ENCODE results near the gene FOXO6.

The FOXO6 gene

DNA sequence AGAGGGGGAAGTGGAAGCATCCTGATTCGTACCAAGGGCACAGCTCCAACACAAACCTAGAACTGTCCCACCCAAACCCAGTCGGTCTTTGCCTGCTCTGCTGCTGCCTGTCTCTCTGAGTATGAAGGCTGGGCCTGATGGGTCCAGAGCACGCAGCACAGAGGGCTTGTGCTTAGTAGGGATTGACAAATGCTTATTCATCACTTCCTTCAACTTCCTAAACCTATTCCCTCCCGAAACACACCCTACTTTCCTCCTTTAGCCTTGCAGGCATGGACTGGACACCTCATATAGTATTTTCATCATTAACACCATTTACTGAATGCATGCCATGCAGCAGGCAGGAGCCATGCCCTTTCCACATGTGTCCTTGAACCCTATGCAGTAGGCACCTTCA is 31.3 kb downstream of the FOXO6 start:
- TF ChIP-seq FOXA1 (IDR thresholded peaks at IDR 0.05) (no peak), ELF4 (IDR thresholded peaks at IDR 0.05) (no peak), CTBP1 (IDR thresholded peaks at IDR 0.05; ENCODE audit: borderline replicate concordance) (no peak), FOXK2 (IDR thresholded peaks at IDR 0.05) (no peak), SP1 (IDR thresholded peaks at IDR 0.05) (no peak), SUZ12 (IDR thresholded peaks at IDR 0.05) (no peak), TARDBP (IDR thresholded peaks at IDR 0.05) (no peak), LEF1 (IDR thresholded peaks at IDR 0.05; ENCODE audit: borderline replicate concordance) (no peak), L3MBTL2 (conservative IDR thresholded peaks at IDR 0.05) (no peak), HDGF (IDR thresholded peaks at IDR 0.05; ENCODE audit: borderline replicate concordance) (no peak), ARNT (IDR thresholded peaks at IDR 0.05) (no peak)
- DNase-seq (ENCODE audit: extremely low spot score): no peak
- POLR2A ChIA-PET: no interaction called here
- CTCF ChIA-PET: no interaction called here

- CTCF ChIA-PET: interaction anchor here (1.1 kb wide), 1 partner anchor 9 kb away, joined by 3 read pairs; no protein-coding TSS in a partner anchor
Measured at GRCh38 chr1:41393716-41394368, 32.6 kb downstream of the FOXO6 start.

GRCh38 chr1:41394369-41394744 is 33.1 kb downstream of the FOXO6 start:
- POLR2A ChIA-PET: no interaction called here
- CTCF ChIA-PET: interaction anchor here (1.0 to 1.1 kb wide), 2 partner anchors 9 to 34 kb away, joined by 3 read pairs; no protein-coding TSS in a partner anchor
- no peak for TF ChIP-seq FOXM1 (IDR thresholded peaks at IDR 0.05; ENCODE audit: borderline replicate concordance)
- TF ChIP-seq CTBP1 (IDR thresholded peaks at IDR 0.05; ENCODE audit: borderline replicate concordance): no peak
- no peak for TF ChIP-seq NFRKB (IDR thresholded peaks at IDR 0.05)
- TF ChIP-seq HDGF (IDR thresholded peaks at IDR 0.05; ENCODE audit: borderline replicate concordance): no peak
- TF ChIP-seq TARDBP (IDR thresholded peaks at IDR 0.05): no peak
- no peak for TF ChIP-seq LEF1 (IDR thresholded peaks at IDR 0.05; ENCODE audit: borderline replicate concordance)
- TF ChIP-seq ELF4 (IDR thresholded peaks at IDR 0.05): no peak
- TF ChIP-seq SP1 (IDR thresholded peaks at IDR 0.05): no peak
- no peak for TF ChIP-seq BHLHE40 (IDR thresholded peaks at IDR 0.05; ENCODE audit: borderline replicate concordance)
- TF ChIP-seq FOXA1 (IDR thresholded peaks at IDR 0.05): no peak
- TF ChIP-seq, protein P1, sequence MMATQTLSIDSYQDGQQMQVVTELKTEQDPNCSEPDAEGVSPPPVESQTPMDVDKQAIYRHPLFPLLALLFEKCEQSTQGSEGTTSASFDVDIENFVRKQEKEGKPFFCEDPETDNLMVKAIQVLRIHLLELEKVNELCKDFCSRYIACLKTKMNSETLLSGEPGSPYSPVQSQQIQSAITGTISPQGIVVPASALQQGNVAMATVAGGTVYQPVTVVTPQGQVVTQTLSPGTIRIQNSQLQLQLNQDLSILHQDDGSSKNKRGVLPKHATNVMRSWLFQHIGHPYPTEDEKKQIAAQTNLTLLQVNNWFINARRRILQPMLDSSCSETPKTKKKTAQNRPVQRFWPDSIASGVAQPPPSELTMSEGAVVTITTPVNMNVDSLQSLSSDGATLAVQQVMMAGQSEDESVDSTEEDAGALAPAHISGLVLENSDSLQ (IDR thresholded peaks at IDR 0.05): no peak
- TF ChIP-seq ARNT (IDR thresholded peaks at IDR 0.05): no peak
- TF ChIP-seq ZNF384 (IDR thresholded peaks at IDR 0.05): no peak
- no peak for TF ChIP-seq FOXK2 (IDR thresholded peaks at IDR 0.05)
- TF ChIP-seq SUZ12 (IDR thresholded peaks at IDR 0.05): no peak
- TF ChIP-seq L3MBTL2 (conservative IDR thresholded peaks at IDR 0.05): no peak
- DNase-seq (ENCODE audit: extremely low spot score): no peak

More at GRCh38 chr1:41393716-41394368, 32.6 kb downstream of the FOXO6 start:
- DNase-seq (ENCODE audit: extremely low spot score): no peak
- TF ChIP-seq L3MBTL2 (conservative IDR thresholded peaks at IDR 0.05) (no peak), CTBP1 (IDR thresholded peaks at IDR 0.05; ENCODE audit: borderline replicate concordance) (no peak), BHLHE40 (IDR thresholded peaks at IDR 0.05; ENCODE audit: borderline replicate concordance) (no peak), ELF4 (IDR thresholded peaks at IDR 0.05) (no peak), ZNF384 (IDR thresholded peaks at IDR 0.05) (no peak), ARNT (IDR thresholded peaks at IDR 0.05) (no peak)
- TF ChIP-seq, protein P1 (IDR thresholded peaks at IDR 0.05): no peak
- POLR2A ChIA-PET: no interaction called here

DNA sequence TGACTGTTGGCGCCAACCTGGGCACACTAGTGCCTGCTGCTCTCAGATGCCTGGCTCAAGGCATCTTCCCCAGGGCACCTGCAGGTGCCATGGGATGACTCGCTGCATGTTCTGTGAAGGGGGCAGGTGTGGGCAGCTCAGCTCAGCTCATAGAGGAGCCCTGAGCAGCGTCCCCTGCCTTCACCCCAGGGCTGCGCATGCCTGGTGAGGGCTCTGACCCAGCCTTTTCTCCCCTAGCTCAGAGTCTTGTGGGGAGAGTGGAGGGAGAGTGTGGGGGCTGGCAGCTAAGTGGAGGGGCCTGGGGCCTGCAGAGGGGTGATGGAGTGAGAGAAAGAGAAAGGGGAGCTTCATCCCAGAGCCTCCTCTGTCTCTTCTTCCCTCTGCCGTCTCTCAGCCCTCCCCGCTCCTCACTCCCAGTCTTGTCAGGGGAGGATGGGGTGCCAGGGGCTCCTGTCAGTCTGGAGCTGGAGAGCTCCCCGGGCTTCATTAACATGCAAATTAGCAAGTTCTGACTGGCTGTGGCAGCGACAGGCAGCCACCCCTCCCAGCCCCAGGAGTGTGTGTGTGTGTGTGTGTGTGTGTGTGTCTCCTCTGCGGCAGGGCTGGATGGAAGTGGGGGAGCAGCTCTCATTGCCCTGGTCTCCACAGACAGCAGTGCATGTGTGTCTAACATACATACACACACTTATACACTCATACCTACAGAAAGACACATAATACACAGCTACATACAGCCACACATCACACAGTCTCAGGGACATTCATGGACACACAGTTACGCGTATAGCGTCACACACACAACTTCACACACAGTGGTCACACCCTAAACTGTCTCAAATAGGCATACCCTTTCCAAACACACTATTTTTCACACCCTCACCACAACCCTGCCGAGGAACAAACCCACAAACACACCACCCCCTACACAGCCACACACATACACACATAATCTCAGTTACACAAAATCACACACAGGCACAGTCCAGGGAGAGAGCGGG is 34.0 kb downstream of the FOXO6 start:
- DNase-seq (ENCODE audit: extremely low spot score): no peak
- TF ChIP-seq BHLHE40 (IDR thresholded peaks at IDR 0.05; ENCODE audit: borderline replicate concordance) (no peak), LEF1 (IDR thresholded peaks at IDR 0.05; ENCODE audit: borderline replicate concordance) (no peak), FOXA1 (IDR thresholded peaks at IDR 0.05) (no peak), ARNT (IDR thresholded peaks at IDR 0.05) (no peak), L3MBTL2 (conservative IDR thresholded peaks at IDR 0.05) (no peak), FOXM1 (IDR thresholded peaks at IDR 0.05; ENCODE audit: borderline replicate concordance) (no peak)
- ChIA-PET POLR2A (interaction anchor here (0.6 kb wide), 1 partner anchor 493 kb away, joined by 3 read pairs; no protein-coding TSS in a partner anchor), CTCF (interaction anchor here (1.0 to 1.1 kb wide), 2 partner anchors 8 to 35 kb away, joined by 3 read pairs; no protein-coding TSS in a partner anchor)

DNA sequence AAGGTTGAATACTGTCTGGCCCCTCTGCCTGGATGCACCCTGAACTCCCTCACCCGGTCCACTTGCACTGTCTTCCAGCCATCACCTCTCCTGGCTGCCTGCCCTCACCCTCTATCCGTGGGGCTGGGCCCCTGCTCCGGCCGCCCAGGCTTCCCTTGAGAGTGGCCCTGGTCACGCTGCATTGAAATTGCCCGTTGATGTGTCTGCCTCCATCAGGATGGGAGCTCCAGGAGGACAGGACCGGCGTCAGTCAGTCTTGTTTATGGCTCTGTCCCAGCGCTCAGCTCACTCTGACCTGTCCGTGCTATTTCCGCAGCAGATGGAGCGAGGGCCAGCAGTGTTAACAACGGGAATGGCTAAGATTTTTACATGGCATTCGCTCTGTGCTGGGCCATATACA is 34.9 kb downstream of the FOXO6 start:
- POLR2A ChIA-PET: interaction anchor here (0.6 kb wide), 1 partner anchor 494 kb away, joined by 3 read pairs; no protein-coding TSS in a partner anchor
- CTCF ChIA-PET: no interaction called here
- TF ChIP-seq LEF1 (IDR thresholded peaks at IDR 0.05; ENCODE audit: borderline replicate concordance) (no peak), ZNF384 (IDR thresholded peaks at IDR 0.05) (no peak), FOXM1 (IDR thresholded peaks at IDR 0.05; ENCODE audit: borderline replicate concordance) (no peak), HDGF (IDR thresholded peaks at IDR 0.05; ENCODE audit: borderline replicate concordance) (no peak), TARDBP (IDR thresholded peaks at IDR 0.05) (no peak), L3MBTL2 (conservative IDR thresholded peaks at IDR 0.05) (no peak), SUZ12 (IDR thresholded peaks at IDR 0.05) (no peak), FOXK2 (IDR thresholded peaks at IDR 0.05) (no peak), CTBP1 (IDR thresholded peaks at IDR 0.05; ENCODE audit: borderline replicate concordance) (no peak), SP1 (IDR thresholded peaks at IDR 0.05) (no peak), NFRKB (IDR thresholded peaks at IDR 0.05) (no peak), FOXA1 (IDR thresholded peaks at IDR 0.05) (no peak)
- TF ChIP-seq, protein P1 (IDR thresholded peaks at IDR 0.05): no peak
- no peak for DNase-seq (ENCODE audit: extremely low spot score)

All from HEK293T (cell line).